ENCODE data around the gene BCL7C.

Gene BCL7C

GRCh38 chr16:30924076-30924912 is 30.4 kb upstream of the BCL7C start:
- Histone ChIP-seq H3K9ac (ENCODE audit: insufficient read length) (peak overlapping the region; percentile 80), H3K4me3 (peak overlapping the region; percentile 100), H3K9me3 (ENCODE audit: low read depth, low read length) (no peaks in the 10 kb centered on the region), H3K36me3 (ENCODE audit: insufficient read depth, low read length) (peaks cover 5% of the 10 kb centered on the region; the same call in 1 of the 2 replicates), H3K27ac (peak overlapping the region; percentile 22; the same call in 1 of the 2 replicates)
- DNase-seq (ENCODE audit: low read depth, low spot score), result no peak
- TF ChIP-seq POLR2AphosphoS5 (IDR thresholded peaks at IDR 0.05; ENCODE audit: borderline replicate concordance, low read depth, low read length) (no peak), EZH2 (IDR thresholded peaks at IDR 0.05) (no peak), FOXP2 (optimal IDR thresholded peaks at IDR 0.05; ENCODE audit: control extremely low read depth, extremely low read length, insufficient read depth) (no peak)

GRCh38 chr16:30923554-30924075 is 29.7 kb upstream of the BCL7C start, which contains the start of gene FBXL19:
Gene FBXL19, plus strand, starts transcription at chr16:30923572. Its CDS starts 2,183 bp downstream, at chr16:30925755.
- no peak for DNase-seq (ENCODE audit: low read depth, low spot score)
- peak within 1 kb of the TSS; percentile 98 for H3K9ac ChIP-seq (ENCODE audit: insufficient read length)

GRCh38 chr16:30922960-30923535 is 29.2 kb upstream of the BCL7C start:
- DNase-seq (ENCODE audit: low read depth, low spot score), result peak; percentile 97
- peak overlapping the region; percentile 100 for H3K4me3 ChIP-seq
- peak overlapping the region; percentile 98 for H3K9ac ChIP-seq (ENCODE audit: insufficient read length)
- no peaks in the 10 kb centered on the region for H3K9me3 ChIP-seq (ENCODE audit: low read depth, low read length)
- H3K36me3 ChIP-seq (ENCODE audit: insufficient read depth, low read length), result no peaks in the 10 kb centered on the region
- TF ChIP-seq FOXP2 (optimal IDR thresholded peaks at IDR 0.05; ENCODE audit: control extremely low read depth, extremely low read length, insufficient read depth), result no peak
- peak; percentile 58; the same call in 1 of the 2 replicates for TF ChIP-seq POLR2AphosphoS5 (IDR thresholded peaks at IDR 0.05; ENCODE audit: borderline replicate concordance, low read depth, low read length)
- TF ChIP-seq EZH2 (IDR thresholded peaks at IDR 0.05), result no peak
- H3K27ac ChIP-seq, result peak overlapping the region; percentile 99

More at GRCh38 chr16:30923554-30924075, 29.7 kb upstream of the BCL7C start, which contains the start of gene FBXL19:
- no peaks in the 10 kb centered on the region for H3K36me3 ChIP-seq (ENCODE audit: insufficient read depth, low read length)
- peak within 1 kb of the TSS; percentile 100 for H3K4me3 ChIP-seq
- no peaks in the 10 kb centered on the region for H3K9me3 ChIP-seq (ENCODE audit: low read depth, low read length)
- TF ChIP-seq FOXP2 (optimal IDR thresholded peaks at IDR 0.05; ENCODE audit: control extremely low read depth, extremely low read length, insufficient read depth) (no peak), POLR2AphosphoS5 (IDR thresholded peaks at IDR 0.05; ENCODE audit: borderline replicate concordance, low read depth, low read length) (no peak), EZH2 (IDR thresholded peaks at IDR 0.05) (no peak)
- peak within 1 kb of the TSS; percentile 99 for H3K27ac ChIP-seq

- Histone ChIP-seq H3K27ac (peak overlapping the region; percentile 99), H3K9ac (ENCODE audit: insufficient read length) (peak overlapping the region; percentile 98), H3K4me3 (peak overlapping the region; percentile 100), H3K36me3 (ENCODE audit: insufficient read depth, low read length) (no peaks in the 10 kb centered on the region), H3K9me3 (ENCODE audit: low read depth, low read length) (no peaks in the 10 kb centered on the region)
- TF ChIP-seq FOXP2 (optimal IDR thresholded peaks at IDR 0.05; ENCODE audit: control extremely low read depth, extremely low read length, insufficient read depth) (peak; percentile 63), POLR2AphosphoS5 (IDR thresholded peaks at IDR 0.05; ENCODE audit: borderline replicate concordance, low read depth, low read length) (no peak)
- peak; percentile 99 for DNase-seq (ENCODE audit: low read depth, low spot score)
Measured at GRCh38 chr16:30922420-30922959, 28.6 kb upstream of the BCL7C start.

GRCh38 chr16:30921748-30922419 is 28.0 kb upstream of the BCL7C start:
- DNase-seq (ENCODE audit: low read depth, low spot score), result peak; percentile 58
- peak overlapping the region; percentile 74; the same call in 1 of the 2 replicates for H3K27ac ChIP-seq
- H3K4me3 ChIP-seq, result peak overlapping the region; percentile 94
- H3K36me3 ChIP-seq (ENCODE audit: insufficient read depth, low read length), result no peaks in the 10 kb centered on the region
- no peaks in the 10 kb centered on the region for H3K9me3 ChIP-seq (ENCODE audit: low read depth, low read length)
- peak overlapping the region; percentile 68 for H3K9ac ChIP-seq (ENCODE audit: insufficient read length)
- TF ChIP-seq POLR2AphosphoS5 (IDR thresholded peaks at IDR 0.05; ENCODE audit: borderline replicate concordance, low read depth, low read length) (no peak), FOXP2 (optimal IDR thresholded peaks at IDR 0.05; ENCODE audit: control extremely low read depth, extremely low read length, insufficient read depth) (no peak), EZH2 (IDR thresholded peaks at IDR 0.05) (no peak)

- TF ChIP-seq FOXP2 (optimal IDR thresholded peaks at IDR 0.05; ENCODE audit: control extremely low read depth, extremely low read length, insufficient read depth) (no peak), EZH2 (IDR thresholded peaks at IDR 0.05) (no peak), POLR2AphosphoS5 (IDR thresholded peaks at IDR 0.05; ENCODE audit: borderline replicate concordance, low read depth, low read length) (no peak)
Measured at GRCh38 chr16:30921459-30921747, 27.5 kb upstream of the BCL7C start.

GRCh38 chr16:30920891-30921290 is 27.0 kb upstream of the BCL7C start:
- Histone ChIP-seq H3K4me3 (no peak overlapping the region), H3K9me3 (ENCODE audit: low read depth, low read length) (no peaks in the 10 kb centered on the region), H3K36me3 (ENCODE audit: insufficient read depth, low read length) (no peaks in the 10 kb centered on the region), H3K9ac (ENCODE audit: insufficient read length) (no peak overlapping the region), H3K27ac (no peak overlapping the region)
- DNase-seq (ENCODE audit: low read depth, low spot score), result no peak
- no peak for TF ChIP-seq POLR2AphosphoS5 (IDR thresholded peaks at IDR 0.05; ENCODE audit: borderline replicate concordance, low read depth, low read length)
- TF ChIP-seq EZH2 (IDR thresholded peaks at IDR 0.05), result no peak
- TF ChIP-seq FOXP2 (optimal IDR thresholded peaks at IDR 0.05; ENCODE audit: control extremely low read depth, extremely low read length, insufficient read depth), result no peak

More at GRCh38 chr16:30921459-30921747, 27.5 kb upstream of the BCL7C start:
- Histone ChIP-seq H3K4me3 (peak overlapping the region; percentile 94), H3K9me3 (ENCODE audit: low read depth, low read length) (no peaks in the 10 kb centered on the region), H3K9ac (ENCODE audit: insufficient read length) (no peak overlapping the region), H3K27ac (no peak overlapping the region), H3K36me3 (ENCODE audit: insufficient read depth, low read length) (no peaks in the 10 kb centered on the region)
- no peak for DNase-seq (ENCODE audit: low read depth, low spot score)
